Measurements from ENCODE around the gene TNFRSF17. TPM values are rescaled to one million over a fixed set of nuclear protein-coding genes. Genes with fewer than 3 reads are reported as not detected.

The TNFRSF17 gene
- total and polyA plus RNA-seq, 2 donors (not counting 3 experiments of a cell fraction or from before 2014, with no cell fraction given), result not detected

DNA sequence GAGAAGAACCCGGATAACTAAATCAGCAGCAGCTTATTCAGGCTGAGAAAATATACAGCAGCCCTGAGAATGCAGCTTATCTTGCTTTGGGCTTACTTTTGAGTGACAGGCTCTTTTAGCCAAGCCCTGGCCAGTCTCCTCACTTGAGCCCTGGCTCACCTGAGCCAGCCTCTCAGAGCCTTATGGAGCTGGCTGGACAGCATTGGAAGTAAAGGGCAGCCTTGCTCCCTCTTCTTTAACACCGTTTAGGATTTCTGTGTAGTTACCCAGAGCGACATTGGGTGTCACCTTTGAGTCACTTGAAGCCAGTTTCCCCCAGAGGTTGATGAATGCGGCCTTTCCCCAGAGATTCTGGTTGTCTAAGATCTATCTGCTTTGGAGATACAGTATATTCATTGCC is 15.5 kb upstream of the TNFRSF17 start:
- TF ChIP-seq, protein P1, sequence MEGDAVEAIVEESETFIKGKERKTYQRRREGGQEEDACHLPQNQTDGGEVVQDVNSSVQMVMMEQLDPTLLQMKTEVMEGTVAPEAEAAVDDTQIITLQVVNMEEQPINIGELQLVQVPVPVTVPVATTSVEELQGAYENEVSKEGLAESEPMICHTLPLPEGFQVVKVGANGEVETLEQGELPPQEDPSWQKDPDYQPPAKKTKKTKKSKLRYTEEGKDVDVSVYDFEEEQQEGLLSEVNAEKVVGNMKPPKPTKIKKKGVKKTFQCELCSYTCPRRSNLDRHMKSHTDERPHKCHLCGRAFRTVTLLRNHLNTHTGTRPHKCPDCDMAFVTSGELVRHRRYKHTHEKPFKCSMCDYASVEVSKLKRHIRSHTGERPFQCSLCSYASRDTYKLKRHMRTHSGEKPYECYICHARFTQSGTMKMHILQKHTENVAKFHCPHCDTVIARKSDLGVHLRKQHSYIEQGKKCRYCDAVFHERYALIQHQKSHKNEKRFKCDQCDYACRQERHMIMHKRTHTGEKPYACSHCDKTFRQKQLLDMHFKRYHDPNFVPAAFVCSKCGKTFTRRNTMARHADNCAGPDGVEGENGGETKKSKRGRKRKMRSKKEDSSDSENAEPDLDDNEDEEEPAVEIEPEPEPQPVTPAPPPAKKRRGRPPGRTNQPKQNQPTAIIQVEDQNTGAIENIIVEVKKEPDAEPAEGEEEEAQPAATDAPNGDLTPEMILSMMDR (IDR thresholded peaks at IDR 0.05; ENCODE audit: extremely low read depth in 1 of 2, insufficient read depth in 1 of 2, low read depth in 1 of 2, low read length in 2 of 2), result peak; percentile 22 to 33
- TF ChIP-seq EZH2 (IDR thresholded peaks at IDR 0.05; ENCODE audit: borderline replicate concordance, low read depth, low read length, severe bottlenecking), result no peak
- H3K9me3 ChIP-seq (replicated peaks; ENCODE audit: control insufficient read depth, insufficient read depth, low read length), result no peaks in the 10 kb centered on the region
- no peaks in the 10 kb centered on the region for H3K36me3 ChIP-seq (ENCODE audit: control insufficient read depth in 2 of 2, extremely low read depth in 1 of 2, insufficient read depth in 2 of 2, low read length in 2 of 2)
- H3K27ac ChIP-seq (ENCODE audit: insufficient read depth, low read depth, low read length), result no peak overlapping the region
- intact Hi-C loops (cut with micrococcal nuclease), result loop anchor here (1.0 kb wide), 1 partner anchor 119 kb away; no protein-coding TSS in a partner anchor
- no peaks in the 10 kb centered on the region for H4K20me1 ChIP-seq (replicated peaks; ENCODE audit: control insufficient read depth, extremely low read depth, insufficient read depth, low read length)
- no peak overlapping the region for H3K4me2 ChIP-seq (ENCODE audit: insufficient read depth, low read length)
- ChIA-PET CTCF (interaction anchor here (0.6 to 2.7 kb wide), 11 partner anchors 14 to 1924 kb away, joined by 3 to 124 read pairs (median 5); no protein-coding TSS in a partner anchor), POLR2A (no interaction called here)
- no peak for FAIRE-seq
- H3K27me3 ChIP-seq (ENCODE audit: control insufficient read depth in 2 of 2, insufficient read depth in 2 of 2, low read length in 2 of 2), result peaks cover 0 to 2% of the 10 kb centered on the region in 2 experiments
- H2AFZ ChIP-seq (ENCODE audit: low read depth, low read length), result no peak overlapping the region
- no peak overlapping the region for H3K4me3 ChIP-seq (replicated peaks in 1 of 3; ENCODE audit: insufficient read depth in 1 of 3, low read depth in 1 of 3, low read length in 3 of 3)
- dilution Hi-C loops (cut with MboI; ENCODE audit: extremely low pct_ligation_motif_present, low sequenced_read_pairs), result no loop called here
- no peaks in the 10 kb centered on the region for H3K9me1 ChIP-seq (replicated peaks; ENCODE audit: control insufficient read depth, extremely low read depth, insufficient read depth, low read length)
- H3K79me2 ChIP-seq (ENCODE audit: control insufficient read depth, insufficient read depth, low read length), result no peaks in the 10 kb centered on the region
- no peaks in the 10 kb centered on the region for H3K4me1 ChIP-seq (ENCODE audit: control insufficient read depth, extremely low read depth, insufficient read depth, low read length)
- DNase-seq (ENCODE audit: low read depth, low spot score), result peak; percentile 21
- BruUV-seq (replicated peaks), result no TSS peak
- no peak overlapping the region for H3K9ac ChIP-seq (replicated peaks; ENCODE audit: extremely low read depth, insufficient read depth, low read length)

DNA sequence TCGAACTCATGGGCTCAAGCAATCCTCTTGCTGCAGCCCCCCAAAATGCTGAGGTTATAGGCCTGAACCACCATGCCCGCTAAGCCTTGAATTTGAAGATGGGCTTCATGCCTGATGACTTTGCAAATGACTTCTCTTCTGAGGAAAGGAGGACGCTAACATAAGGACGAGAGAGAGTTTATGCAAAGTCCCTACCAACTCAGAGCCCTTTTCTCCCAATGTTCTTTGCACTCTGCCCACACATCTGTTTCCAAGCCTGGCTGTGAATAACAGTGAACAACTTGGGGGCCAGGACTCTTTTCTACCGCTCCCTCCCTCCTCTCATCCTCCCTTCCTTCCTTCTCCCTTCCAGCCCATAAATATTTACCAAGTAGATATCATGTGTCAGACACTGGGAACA is 14.6 kb upstream of the TNFRSF17 start:
- H3K9me3 ChIP-seq (replicated peaks; ENCODE audit: control insufficient read depth, insufficient read depth, low read length), result no peaks in the 10 kb centered on the region
- H3K4me2 ChIP-seq (ENCODE audit: insufficient read depth, low read length), result no peak overlapping the region
- no peaks in the 10 kb centered on the region for H3K36me3 ChIP-seq (ENCODE audit: control insufficient read depth in 2 of 2, extremely low read depth in 1 of 2, insufficient read depth in 2 of 2, low read length in 2 of 2)
- intact Hi-C loops (cut with micrococcal nuclease), result no loop called here
- no peak overlapping the region for H3K4me3 ChIP-seq (replicated peaks in 1 of 3; ENCODE audit: insufficient read depth in 1 of 3, low read depth in 1 of 3, low read length in 3 of 3)
- H3K27me3 ChIP-seq (ENCODE audit: control insufficient read depth in 2 of 2, insufficient read depth in 2 of 2, low read length in 2 of 2), result peaks cover 0 to 2% of the 10 kb centered on the region in 2 experiments
- TF ChIP-seq POLR2A (IDR thresholded peaks at IDR 0.05; ENCODE audit: low read depth, low read length), result no peak
- TF ChIP-seq GATA2 (IDR thresholded peaks at IDR 0.05; ENCODE audit: insufficient read depth, insufficient read length, low read depth, low read length), result no peak
- TF ChIP-seq MYC (IDR thresholded peaks at IDR 0.05; ENCODE audit: low read depth, low read length), result no peak
- TF ChIP-seq POLR2AphosphoS5 (IDR thresholded peaks at IDR 0.05; ENCODE audit: insufficient read depth, low read depth, low read length), result no peak
- no peak for TF ChIP-seq JUN (IDR thresholded peaks at IDR 0.05; ENCODE audit: borderline replicate concordance, insufficient read depth, insufficient read length, low read depth)
- TF ChIP-seq, protein P2, sequence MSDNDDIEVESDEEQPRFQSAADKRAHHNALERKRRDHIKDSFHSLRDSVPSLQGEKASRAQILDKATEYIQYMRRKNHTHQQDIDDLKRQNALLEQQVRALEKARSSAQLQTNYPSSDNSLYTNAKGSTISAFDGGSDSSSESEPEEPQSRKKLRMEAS (IDR thresholded peaks at IDR 0.05; ENCODE audit: insufficient read depth, insufficient read length), result no peak
- no peak for TF ChIP-seq FOS (IDR thresholded peaks at IDR 0.05; ENCODE audit: borderline replicate concordance, insufficient read depth, low read length)
- TF ChIP-seq, protein P1 (IDR thresholded peaks at IDR 0.05; ENCODE audit: extremely low read depth in 1 of 2, insufficient read depth in 1 of 2, low read depth in 1 of 2, low read length in 2 of 2), result no peak
- TF ChIP-seq EZH2 (IDR thresholded peaks at IDR 0.05; ENCODE audit: borderline replicate concordance, low read depth, low read length, severe bottlenecking), result no peak
- ChIA-PET CTCF (no interaction called here), POLR2A (no interaction called here)
- BruUV-seq (replicated peaks), result no TSS peak
- no peaks in the 10 kb centered on the region for H4K20me1 ChIP-seq (replicated peaks; ENCODE audit: control insufficient read depth, extremely low read depth, insufficient read depth, low read length)
- H2AFZ ChIP-seq (ENCODE audit: low read depth, low read length), result no peak overlapping the region
- no peaks in the 10 kb centered on the region for H3K9me1 ChIP-seq (replicated peaks; ENCODE audit: control insufficient read depth, extremely low read depth, insufficient read depth, low read length)
- dilution Hi-C loops (cut with MboI; ENCODE audit: extremely low pct_ligation_motif_present, low sequenced_read_pairs), result no loop called here
- H3K79me2 ChIP-seq (ENCODE audit: control insufficient read depth, insufficient read depth, low read length), result no peaks in the 10 kb centered on the region
- no peak overlapping the region for H3K27ac ChIP-seq (ENCODE audit: insufficient read depth, low read depth, low read length)
- H3K4me1 ChIP-seq (ENCODE audit: control insufficient read depth, extremely low read depth, insufficient read depth, low read length), result no peaks in the 10 kb centered on the region
- DNase-seq (ENCODE audit: low read depth, low spot score) (no peak), FAIRE-seq (no peak)
- H3K9ac ChIP-seq (replicated peaks; ENCODE audit: extremely low read depth, insufficient read depth, low read length), result no peak overlapping the region
